ENCODE measurements around the gene GRAMD2B.

DNA sequence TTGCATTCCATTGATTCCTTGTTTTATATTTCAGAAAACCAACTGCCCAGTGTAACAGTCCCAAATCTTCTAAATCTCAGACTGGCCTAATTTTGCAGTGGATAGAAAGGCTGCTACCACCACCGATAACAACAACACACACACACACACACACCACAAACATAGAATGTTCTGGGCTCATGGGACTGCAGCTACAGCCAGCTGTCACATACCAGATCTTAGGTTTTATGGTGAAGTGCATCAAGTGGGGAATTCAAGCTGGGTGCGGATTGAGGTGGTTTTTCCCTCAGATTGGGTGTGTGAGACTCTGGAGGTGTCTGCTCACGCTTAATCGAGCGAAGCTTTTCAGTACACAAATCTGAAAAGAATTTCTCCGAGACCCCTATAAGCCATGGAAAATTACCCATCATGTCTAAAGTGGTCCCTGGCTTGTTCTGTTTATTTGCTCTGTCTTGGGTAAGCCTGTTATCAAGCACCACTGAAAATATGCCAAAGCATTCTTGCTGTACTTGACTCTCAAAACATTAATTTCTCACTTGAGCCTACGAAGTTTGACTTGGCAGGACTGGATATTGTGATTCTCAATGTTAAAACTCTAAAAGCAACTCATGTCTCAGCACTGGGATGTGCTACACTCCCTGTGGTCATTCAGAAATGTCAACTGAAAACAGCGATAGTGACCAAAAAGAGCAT lies 100.8 kb downstream of the GRAMD2B start:
- no peak for TF ChIP-seq EZH2phosphoT487 (IDR thresholded peaks at IDR 0.05; ENCODE audit: borderline replicate concordance)
- TF ChIP-seq, protein P1, sequence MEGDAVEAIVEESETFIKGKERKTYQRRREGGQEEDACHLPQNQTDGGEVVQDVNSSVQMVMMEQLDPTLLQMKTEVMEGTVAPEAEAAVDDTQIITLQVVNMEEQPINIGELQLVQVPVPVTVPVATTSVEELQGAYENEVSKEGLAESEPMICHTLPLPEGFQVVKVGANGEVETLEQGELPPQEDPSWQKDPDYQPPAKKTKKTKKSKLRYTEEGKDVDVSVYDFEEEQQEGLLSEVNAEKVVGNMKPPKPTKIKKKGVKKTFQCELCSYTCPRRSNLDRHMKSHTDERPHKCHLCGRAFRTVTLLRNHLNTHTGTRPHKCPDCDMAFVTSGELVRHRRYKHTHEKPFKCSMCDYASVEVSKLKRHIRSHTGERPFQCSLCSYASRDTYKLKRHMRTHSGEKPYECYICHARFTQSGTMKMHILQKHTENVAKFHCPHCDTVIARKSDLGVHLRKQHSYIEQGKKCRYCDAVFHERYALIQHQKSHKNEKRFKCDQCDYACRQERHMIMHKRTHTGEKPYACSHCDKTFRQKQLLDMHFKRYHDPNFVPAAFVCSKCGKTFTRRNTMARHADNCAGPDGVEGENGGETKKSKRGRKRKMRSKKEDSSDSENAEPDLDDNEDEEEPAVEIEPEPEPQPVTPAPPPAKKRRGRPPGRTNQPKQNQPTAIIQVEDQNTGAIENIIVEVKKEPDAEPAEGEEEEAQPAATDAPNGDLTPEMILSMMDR (conservative IDR thresholded peaks at IDR 0.05; ENCODE audit: low read length) = no peak

All from Loucy (cell line).